ENCODE data around the gene E2F1. TPM values are rescaled to one million over a fixed set of nuclear protein-coding genes. Genes with fewer than 3 reads are reported as not detected.

Gene E2F1, protein sequence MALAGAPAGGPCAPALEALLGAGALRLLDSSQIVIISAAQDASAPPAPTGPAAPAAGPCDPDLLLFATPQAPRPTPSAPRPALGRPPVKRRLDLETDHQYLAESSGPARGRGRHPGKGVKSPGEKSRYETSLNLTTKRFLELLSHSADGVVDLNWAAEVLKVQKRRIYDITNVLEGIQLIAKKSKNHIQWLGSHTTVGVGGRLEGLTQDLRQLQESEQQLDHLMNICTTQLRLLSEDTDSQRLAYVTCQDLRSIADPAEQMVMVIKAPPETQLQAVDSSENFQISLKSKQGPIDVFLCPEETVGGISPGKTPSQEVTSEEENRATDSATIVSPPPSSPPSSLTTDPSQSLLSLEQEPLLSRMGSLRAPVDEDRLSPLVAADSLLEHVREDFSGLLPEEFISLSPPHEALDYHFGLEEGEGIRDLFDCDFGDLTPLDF
- 45.9 and 60.9 TPM in 2 replicates for total RNA-seq (2014; rRNA removed; shearing (Covaris generic); ENCODE audit: low replicate concordance)

DNA sequence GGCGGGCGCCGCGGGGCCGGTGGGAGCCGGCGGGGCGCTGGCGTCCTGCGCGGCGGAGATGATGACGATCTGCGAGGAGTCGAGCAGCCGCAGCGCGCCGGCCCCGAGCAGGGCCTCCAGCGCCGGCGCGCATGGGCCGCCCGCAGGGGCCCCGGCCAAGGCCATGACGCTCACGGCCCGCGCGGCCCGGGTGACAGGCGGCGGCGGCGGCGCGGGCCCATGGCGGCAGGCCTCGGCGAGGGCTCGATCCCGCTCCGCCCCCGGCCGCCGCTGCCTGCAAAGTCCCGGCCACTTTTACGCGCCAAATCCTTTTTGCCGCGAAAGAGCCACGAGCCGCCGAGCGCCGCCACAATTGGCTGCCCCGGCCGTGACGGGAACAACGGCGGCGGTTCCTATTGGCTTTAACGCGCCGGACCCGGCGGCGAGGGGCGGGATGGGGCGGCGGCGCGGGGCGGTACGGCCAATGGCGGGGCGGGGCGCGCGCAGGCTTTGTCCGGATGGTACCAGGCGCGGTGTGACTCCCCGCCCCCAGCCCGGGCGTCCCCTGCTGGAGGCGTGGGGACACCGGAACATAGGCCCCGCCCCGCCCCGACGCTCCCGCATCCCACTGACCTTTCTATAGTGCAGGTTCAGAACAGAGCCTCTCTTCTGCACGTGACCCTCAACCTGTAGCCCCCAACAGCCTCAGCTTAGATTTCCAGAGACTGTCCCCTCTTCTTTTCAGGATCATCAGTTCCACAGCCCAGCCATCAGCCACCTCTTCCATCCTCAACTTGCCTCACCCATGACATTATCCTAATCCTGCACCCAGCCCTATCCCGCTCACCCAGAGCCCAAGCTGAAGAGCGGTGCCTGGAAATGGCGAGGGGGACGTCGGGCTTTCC, at the start of gene E2F1:
TSS of gene E2F1 (minus strand) at position 286 of the 884 bp plus-strand sequence. CDS start at position 165, 121 bp downstream.
- in situ Hi-C loops (cut with HindIII; ENCODE audit: low pct_unique_long_range_greater_than_20kb, low sequenced_read_pairs) = no loop called here
- DNase-seq (ENCODE audit: low read depth) = peak; percentile 91

- peak; percentile 93 for DNase-seq (ENCODE audit: low read depth)
- in situ Hi-C loops (cut with HindIII; ENCODE audit: low pct_unique_long_range_greater_than_20kb, low sequenced_read_pairs) = no loop called here
Measured at GRCh38 chr20:33733654-33734576, 47.7 kb upstream of the E2F1 start.

DNA sequence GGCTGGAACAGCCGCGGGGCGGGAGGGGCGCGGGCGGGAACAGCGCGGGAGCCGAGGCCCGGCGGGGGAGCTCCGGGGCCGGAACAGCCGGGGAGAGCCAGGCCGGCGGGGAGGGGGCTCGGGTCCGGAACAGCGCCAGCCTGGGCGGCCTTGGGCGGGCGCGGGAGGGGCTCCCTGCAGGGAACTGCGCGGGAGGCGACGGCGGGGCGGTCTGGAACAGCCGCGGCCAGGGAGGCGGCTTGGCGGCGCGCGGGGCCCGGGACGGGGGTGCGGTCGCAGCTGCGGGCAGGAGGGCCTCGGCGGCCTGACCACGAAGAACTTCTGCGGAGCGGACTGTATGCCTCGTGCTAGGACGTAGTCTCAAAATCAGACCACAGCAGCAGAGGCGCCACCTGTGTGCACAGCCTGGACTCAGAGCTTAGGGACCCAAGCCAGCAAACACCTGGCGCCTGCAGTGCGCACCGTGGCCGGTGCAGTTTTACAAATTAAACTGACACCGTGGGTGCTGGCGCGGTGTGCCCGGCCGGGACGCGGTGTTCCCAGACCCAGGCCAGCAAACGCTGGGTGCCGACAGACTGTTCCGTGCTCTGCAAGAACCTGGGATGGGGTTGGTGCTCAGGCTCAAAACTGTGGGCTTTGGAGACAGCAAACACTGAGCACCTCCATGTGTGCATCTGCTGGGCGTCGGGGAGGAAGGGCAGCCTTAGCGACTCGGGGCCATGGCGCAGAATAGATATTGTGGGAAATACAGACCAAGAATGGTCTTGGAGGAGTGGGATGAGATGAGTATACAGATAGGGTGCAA, 46.2 kb upstream of the E2F1 start:
- in situ Hi-C loops (cut with HindIII; ENCODE audit: low pct_unique_long_range_greater_than_20kb, low sequenced_read_pairs) = no loop called here
- DNase-seq (ENCODE audit: low read depth) = peak; percentile 79

GRCh38 chr20:33731693-33732165, 45.5 kb upstream of the E2F1 start, which contains the start of gene ZNF341:
Gene ZNF341, plus strand, starts transcription at chr20:33731996. Its CDS starts 26 bp downstream, at chr20:33732022.
- in situ Hi-C loops (cut with HindIII; ENCODE audit: low pct_unique_long_range_greater_than_20kb, low sequenced_read_pairs) = no loop called here
- DNase-seq (ENCODE audit: low read depth) = peak; percentile 82

GRCh38 chr20:33730946-33731692, 44.9 kb upstream of the E2F1 start:
- in situ Hi-C loops (cut with HindIII; ENCODE audit: low pct_unique_long_range_greater_than_20kb, low sequenced_read_pairs) = no loop called here
- DNase-seq (ENCODE audit: low read depth) = no peak

DNA sequence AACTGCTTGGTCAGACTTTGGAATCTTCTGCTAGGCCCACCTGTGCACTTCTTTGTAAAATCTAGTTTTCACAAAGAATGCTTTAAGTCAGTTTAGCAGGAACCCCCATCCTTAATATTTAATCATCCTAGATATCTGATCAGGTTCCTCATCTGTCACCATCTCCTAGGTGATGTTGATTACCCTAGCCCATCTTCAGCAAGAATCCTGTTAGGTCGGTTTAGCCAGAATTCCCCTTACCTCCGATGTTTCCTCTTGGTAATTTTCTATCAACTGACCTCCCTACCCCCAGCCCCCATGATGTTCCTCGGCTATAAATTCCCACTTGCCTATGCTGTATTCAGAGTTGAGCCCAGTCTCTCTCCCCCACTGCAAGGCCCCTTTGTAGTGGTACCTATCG, 42.9 kb upstream of the E2F1 start:
- no peak for DNase-seq (ENCODE audit: low read depth)
- in situ Hi-C loops (cut with HindIII; ENCODE audit: low pct_unique_long_range_greater_than_20kb, low sequenced_read_pairs) = no loop called here

DNA sequence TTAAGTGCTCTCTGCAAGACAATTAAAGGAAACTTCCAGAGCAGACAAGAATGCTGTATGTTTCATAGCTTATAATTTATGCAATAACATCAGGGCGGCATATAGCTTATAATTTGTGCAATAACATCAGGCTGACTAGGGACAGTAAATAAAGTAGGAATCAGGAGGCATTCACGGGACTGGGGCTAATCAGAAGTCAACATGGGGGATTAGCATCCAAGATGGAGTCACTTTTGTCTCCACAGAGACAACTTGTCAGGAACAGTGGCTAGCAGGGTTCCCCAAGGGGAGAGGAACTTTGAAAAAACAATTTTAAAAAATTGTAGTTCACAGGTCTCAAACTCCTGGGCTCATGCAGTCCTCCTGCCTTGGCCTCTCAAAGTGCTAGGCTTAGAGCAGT, 42.3 kb upstream of the E2F1 start:
- in situ Hi-C loops (cut with HindIII; ENCODE audit: low pct_unique_long_range_greater_than_20kb, low sequenced_read_pairs) = no loop called here
- no peak for DNase-seq (ENCODE audit: low read depth)

- DNase-seq (ENCODE audit: low read depth) = no peak
- in situ Hi-C loops (cut with HindIII; ENCODE audit: low pct_unique_long_range_greater_than_20kb, low sequenced_read_pairs) = no loop called here
Measured at GRCh38 chr20:33727806-33728205, 41.6 kb upstream of the E2F1 start.

- in situ Hi-C loops (cut with HindIII; ENCODE audit: low pct_unique_long_range_greater_than_20kb, low sequenced_read_pairs) = no loop called here
- no peak for DNase-seq (ENCODE audit: low read depth)
Measured at GRCh38 chr20:33727115-33727479, 40.9 kb upstream of the E2F1 start.

GRCh38 chr20:33725607-33726264, 39.6 kb upstream of the E2F1 start:
- DNase-seq (ENCODE audit: low read depth) = no peak
- in situ Hi-C loops (cut with HindIII; ENCODE audit: low pct_unique_long_range_greater_than_20kb, low sequenced_read_pairs) = no loop called here

DNA sequence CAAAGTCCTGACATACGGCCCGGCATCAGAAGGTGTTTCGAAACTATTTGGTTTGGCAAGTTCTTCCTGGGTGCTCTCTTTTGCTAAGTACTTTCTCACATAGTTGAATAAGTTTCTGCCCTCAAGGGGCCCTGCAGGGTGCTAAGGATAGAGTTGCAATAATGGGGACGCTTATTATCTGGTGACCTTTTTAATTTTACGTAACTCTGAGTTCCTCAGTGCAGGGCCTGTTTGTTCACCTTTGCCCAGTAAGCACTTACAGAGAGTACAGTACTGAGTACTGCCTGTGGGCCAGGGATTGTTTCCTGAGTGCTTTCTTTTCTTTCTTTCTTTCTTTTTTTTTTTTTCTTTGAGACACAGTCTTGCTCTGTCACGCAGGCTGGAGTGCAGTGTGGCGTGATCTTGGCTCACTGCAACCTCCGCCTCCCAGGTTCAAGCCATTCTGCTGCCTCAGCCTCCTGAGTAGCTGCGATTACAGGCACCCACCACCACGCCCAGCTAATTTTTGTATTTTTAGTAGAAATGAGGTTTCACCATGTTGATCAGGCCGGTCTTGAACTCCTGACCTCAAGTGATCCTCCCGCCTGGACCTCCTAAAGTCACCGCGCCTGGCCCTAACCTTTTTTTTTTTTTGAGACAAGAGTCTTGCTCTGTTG, 38.4 kb upstream of the E2F1 start:
- DNase-seq (ENCODE audit: low read depth) = no peak
- in situ Hi-C loops (cut with HindIII; ENCODE audit: low pct_unique_long_range_greater_than_20kb, low sequenced_read_pairs) = no loop called here

DNA sequence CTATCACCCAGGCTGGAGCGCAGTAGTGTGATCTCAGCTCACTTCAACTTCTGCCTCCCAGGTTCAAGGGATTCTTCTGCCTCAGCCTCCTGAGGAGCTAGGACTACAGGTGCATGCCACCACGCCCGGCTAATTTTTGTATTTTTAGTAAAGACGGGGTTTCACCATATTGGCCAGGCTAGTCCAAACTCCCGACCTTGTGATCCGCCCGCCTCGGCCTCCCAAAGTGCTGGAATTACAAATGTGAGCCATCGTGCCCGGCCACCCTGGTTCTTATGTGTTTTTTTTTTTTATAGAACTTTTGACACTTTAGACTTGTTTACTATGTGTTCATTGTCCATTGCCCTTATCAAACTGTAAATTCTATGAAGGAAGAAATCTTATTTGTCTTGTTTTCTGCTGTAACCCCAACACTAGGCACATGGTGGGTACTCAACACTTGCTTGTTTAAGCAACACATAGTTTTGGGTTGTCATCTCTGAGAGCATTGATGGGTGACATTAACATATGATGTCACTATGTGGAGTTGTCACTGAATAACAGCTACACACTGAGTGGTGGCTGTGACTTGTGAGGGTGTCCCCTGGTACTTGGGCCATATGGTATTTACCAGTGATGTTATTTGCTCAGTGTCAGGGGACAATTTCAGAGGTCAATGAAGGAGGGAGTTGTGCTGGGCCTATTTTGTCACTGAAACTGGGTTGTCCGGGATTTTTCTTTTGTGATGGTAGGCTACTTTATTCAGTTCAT, 35.4 kb upstream of the E2F1 start:
- in situ Hi-C loops (cut with HindIII; ENCODE audit: low pct_unique_long_range_greater_than_20kb, low sequenced_read_pairs) = no loop called here

DNA sequence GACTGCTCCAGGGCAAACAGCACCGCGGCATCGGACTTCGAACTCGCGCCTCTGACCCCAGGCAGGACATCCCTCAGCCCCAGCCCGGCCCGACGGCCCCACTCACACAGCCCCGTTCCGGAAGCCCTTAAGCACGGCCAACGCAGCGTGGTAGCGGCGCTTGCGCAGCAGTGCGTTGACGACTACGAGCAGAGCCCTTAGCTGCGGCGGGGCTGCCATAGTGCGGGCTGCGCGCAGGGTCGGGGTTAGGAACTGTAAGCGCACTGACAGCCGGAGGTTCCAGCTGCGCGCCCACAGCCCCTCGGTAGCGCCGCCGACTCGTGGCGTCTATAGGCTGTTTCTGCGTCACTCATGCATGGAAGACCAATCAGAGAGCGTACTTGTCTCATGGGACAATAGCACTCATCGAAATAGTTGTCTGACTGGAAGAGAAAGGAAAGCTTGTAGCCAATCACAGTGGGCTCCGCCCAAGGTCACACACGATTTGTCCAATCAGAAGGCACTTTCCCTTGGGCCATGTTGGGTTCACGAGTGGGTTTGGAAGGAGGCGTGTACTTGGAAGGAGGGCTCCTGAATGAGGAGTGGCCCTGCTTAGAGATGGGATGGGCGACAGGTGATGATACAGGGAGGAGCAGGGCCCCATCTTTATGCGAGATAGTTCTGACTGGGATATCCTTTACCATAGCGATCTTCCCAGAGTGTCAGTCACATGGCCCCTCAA, 34.0 kb upstream of the E2F1 start, which contains the start of gene PXMP4:
TSS of gene PXMP4 (minus strand) at position 322 of the 721 bp plus-strand sequence. CDS start at position 219, 103 bp downstream.
- DNase-seq (ENCODE audit: low read depth) = peak; percentile 99
- in situ Hi-C loops (cut with HindIII; ENCODE audit: low pct_unique_long_range_greater_than_20kb, low sequenced_read_pairs) = no loop called here

More for the DNA sequence above, 35.4 kb upstream of the E2F1 start:
- no peak for DNase-seq (ENCODE audit: low read depth)

- no peak for DNase-seq (ENCODE audit: low read depth)
- in situ Hi-C loops (cut with HindIII; ENCODE audit: low pct_unique_long_range_greater_than_20kb, low sequenced_read_pairs) = no loop called here
Measured at GRCh38 chr20:33719277-33719988, 33.2 kb upstream of the E2F1 start.
